ENCODE measurements around the gene NUB1.

- TF ChIP-seq, protein P1, sequence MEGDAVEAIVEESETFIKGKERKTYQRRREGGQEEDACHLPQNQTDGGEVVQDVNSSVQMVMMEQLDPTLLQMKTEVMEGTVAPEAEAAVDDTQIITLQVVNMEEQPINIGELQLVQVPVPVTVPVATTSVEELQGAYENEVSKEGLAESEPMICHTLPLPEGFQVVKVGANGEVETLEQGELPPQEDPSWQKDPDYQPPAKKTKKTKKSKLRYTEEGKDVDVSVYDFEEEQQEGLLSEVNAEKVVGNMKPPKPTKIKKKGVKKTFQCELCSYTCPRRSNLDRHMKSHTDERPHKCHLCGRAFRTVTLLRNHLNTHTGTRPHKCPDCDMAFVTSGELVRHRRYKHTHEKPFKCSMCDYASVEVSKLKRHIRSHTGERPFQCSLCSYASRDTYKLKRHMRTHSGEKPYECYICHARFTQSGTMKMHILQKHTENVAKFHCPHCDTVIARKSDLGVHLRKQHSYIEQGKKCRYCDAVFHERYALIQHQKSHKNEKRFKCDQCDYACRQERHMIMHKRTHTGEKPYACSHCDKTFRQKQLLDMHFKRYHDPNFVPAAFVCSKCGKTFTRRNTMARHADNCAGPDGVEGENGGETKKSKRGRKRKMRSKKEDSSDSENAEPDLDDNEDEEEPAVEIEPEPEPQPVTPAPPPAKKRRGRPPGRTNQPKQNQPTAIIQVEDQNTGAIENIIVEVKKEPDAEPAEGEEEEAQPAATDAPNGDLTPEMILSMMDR (IDR thresholded peaks at IDR 0.05; ENCODE audit: insufficient read depth, low read depth, low read length) = no peak
- TF ChIP-seq EZH2 (IDR thresholded peaks at IDR 0.05; ENCODE audit: insufficient read depth, low read length) = no peak
Observed at GRCh38 chr7:151378496-151379192, 37.0 kb downstream of the NUB1 start.

Measured in astrocyte (in vitro differentiated cells and primary cell).